GM23338 (cell line): Measurements from ENCODE around the gene GATA5.

Source experiments
- CREB1 ChIP-seq: fragments of 250-450 bp; sonication (Bioruptor Pico); IDR thresholded peaks from 2 replicates; pipeline ENCODE4 v1.5.0; 2020; ENCODE audit warnings: low read depth, mild to moderate bottlenecking, moderate library complexity
- ETS1 ChIP-seq: IDR thresholded peaks from 2 replicates; pipeline ENCODE4 v1.6.1; 2016; ENCODE audit warnings: antibody characterized with exemption
- EZH2 ChIP-seq: fragments of 200-600 bp; sonication (generic); IDR thresholded peaks from one replicate; pipeline ENCODE4 v1.8.0; 2017; ENCODE audit warnings: antibody characterized with exemption, mild to moderate bottlenecking, low read depth; ENCODE audit not compliant: unreplicated experiment
- EZH2phosphoT487 ChIP-seq: fragments of 200-600 bp; sonication (generic); IDR thresholded peaks from one replicate; pipeline ENCODE4 v1.8.1; 2018; ENCODE audit warnings: antibody characterized with exemption; ENCODE audit not compliant: unreplicated experiment
- JUNB ChIP-seq: IDR thresholded peaks from one replicate; pipeline ENCODE4 v1.6.1; 2016; ENCODE audit warnings: antibody characterized with exemption; ENCODE audit not compliant: unreplicated experiment
- NANOG ChIP-seq: IDR thresholded peaks from 2 replicates; pipeline ENCODE4 v1.6.1; 2016; ENCODE audit warnings: antibody characterized with exemption, borderline replicate concordance
- POLR2AphosphoS5 ChIP-seq: IDR thresholded peaks from 2 replicates; pipeline ENCODE4 v1.6.1; 2016; ENCODE audit warnings: antibody characterized with exemption, low read depth
- STAT1 ChIP-seq: IDR thresholded peaks from one replicate; pipeline ENCODE4 v1.6.1; 2016; ENCODE audit warnings: antibody characterized with exemption; ENCODE audit not compliant: unreplicated experiment
- ZNF114 ChIP-seq: fragments of 250-450 bp; sonication (Bioruptor Pico); IDR thresholded peaks from 2 replicates; pipeline ENCODE4 v1.5.0; 2020; ENCODE audit warnings: mild to moderate bottlenecking, moderate library complexity
- TF ChIP-seq, protein P1 (sequence below), 2 experiments: fragments of 200-600 bp in 1 of 2; sonication (generic) in 1 of 2; conservative IDR thresholded peaks; 2 replicates each; pipeline versions ENCODE4 v1.5.1 to v1.6.1; 2016 to 2017; ENCODE audit warnings: antibody characterized with exemption in 2 of 2, low read depth in 2 of 2, mild to moderate bottlenecking in 2 of 2, moderate library complexity in 1 of 2
- TF ChIP-seq, protein P2 (sequence below): IDR thresholded peaks from one replicate; pipeline ENCODE4 v1.6.1; 2018; ENCODE audit warnings: antibody characterized with exemption; ENCODE audit not compliant: unreplicated experiment
- TF ChIP-seq, protein P3 (sequence below): fragments of 250-450 bp; sonication (Bioruptor Pico); IDR thresholded peaks from 2 replicates; pipeline ENCODE4 v1.5.0; 2020; ENCODE audit warnings: mild to moderate bottlenecking, moderate library complexity

- TF ChIP-seq, protein P1, sequence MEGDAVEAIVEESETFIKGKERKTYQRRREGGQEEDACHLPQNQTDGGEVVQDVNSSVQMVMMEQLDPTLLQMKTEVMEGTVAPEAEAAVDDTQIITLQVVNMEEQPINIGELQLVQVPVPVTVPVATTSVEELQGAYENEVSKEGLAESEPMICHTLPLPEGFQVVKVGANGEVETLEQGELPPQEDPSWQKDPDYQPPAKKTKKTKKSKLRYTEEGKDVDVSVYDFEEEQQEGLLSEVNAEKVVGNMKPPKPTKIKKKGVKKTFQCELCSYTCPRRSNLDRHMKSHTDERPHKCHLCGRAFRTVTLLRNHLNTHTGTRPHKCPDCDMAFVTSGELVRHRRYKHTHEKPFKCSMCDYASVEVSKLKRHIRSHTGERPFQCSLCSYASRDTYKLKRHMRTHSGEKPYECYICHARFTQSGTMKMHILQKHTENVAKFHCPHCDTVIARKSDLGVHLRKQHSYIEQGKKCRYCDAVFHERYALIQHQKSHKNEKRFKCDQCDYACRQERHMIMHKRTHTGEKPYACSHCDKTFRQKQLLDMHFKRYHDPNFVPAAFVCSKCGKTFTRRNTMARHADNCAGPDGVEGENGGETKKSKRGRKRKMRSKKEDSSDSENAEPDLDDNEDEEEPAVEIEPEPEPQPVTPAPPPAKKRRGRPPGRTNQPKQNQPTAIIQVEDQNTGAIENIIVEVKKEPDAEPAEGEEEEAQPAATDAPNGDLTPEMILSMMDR (conservative IDR thresholded peaks at IDR 0.05; ENCODE audit: low read depth in 2 of 2) = no peak
- TF ChIP-seq EZH2 = no peak
- TF ChIP-seq, protein P2, sequence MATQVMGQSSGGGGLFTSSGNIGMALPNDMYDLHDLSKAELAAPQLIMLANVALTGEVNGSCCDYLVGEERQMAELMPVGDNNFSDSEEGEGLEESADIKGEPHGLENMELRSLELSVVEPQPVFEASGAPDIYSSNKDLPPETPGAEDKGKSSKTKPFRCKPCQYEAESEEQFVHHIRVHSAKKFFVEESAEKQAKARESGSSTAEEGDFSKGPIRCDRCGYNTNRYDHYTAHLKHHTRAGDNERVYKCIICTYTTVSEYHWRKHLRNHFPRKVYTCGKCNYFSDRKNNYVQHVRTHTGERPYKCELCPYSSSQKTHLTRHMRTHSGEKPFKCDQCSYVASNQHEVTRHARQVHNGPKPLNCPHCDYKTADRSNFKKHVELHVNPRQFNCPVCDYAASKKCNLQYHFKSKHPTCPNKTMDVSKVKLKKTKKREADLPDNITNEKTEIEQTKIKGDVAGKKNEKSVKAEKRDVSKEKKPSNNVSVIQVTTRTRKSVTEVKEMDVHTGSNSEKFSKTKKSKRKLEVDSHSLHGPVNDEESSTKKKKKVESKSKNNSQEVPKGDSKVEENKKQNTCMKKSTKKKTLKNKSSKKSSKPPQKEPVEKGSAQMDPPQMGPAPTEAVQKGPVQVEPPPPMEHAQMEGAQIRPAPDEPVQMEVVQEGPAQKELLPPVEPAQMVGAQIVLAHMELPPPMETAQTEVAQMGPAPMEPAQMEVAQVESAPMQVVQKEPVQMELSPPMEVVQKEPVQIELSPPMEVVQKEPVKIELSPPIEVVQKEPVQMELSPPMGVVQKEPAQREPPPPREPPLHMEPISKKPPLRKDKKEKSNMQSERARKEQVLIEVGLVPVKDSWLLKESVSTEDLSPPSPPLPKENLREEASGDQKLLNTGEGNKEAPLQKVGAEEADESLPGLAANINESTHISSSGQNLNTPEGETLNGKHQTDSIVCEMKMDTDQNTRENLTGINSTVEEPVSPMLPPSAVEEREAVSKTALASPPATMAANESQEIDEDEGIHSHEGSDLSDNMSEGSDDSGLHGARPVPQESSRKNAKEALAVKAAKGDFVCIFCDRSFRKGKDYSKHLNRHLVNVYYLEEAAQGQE = no peak
- TF ChIP-seq, protein P3, sequence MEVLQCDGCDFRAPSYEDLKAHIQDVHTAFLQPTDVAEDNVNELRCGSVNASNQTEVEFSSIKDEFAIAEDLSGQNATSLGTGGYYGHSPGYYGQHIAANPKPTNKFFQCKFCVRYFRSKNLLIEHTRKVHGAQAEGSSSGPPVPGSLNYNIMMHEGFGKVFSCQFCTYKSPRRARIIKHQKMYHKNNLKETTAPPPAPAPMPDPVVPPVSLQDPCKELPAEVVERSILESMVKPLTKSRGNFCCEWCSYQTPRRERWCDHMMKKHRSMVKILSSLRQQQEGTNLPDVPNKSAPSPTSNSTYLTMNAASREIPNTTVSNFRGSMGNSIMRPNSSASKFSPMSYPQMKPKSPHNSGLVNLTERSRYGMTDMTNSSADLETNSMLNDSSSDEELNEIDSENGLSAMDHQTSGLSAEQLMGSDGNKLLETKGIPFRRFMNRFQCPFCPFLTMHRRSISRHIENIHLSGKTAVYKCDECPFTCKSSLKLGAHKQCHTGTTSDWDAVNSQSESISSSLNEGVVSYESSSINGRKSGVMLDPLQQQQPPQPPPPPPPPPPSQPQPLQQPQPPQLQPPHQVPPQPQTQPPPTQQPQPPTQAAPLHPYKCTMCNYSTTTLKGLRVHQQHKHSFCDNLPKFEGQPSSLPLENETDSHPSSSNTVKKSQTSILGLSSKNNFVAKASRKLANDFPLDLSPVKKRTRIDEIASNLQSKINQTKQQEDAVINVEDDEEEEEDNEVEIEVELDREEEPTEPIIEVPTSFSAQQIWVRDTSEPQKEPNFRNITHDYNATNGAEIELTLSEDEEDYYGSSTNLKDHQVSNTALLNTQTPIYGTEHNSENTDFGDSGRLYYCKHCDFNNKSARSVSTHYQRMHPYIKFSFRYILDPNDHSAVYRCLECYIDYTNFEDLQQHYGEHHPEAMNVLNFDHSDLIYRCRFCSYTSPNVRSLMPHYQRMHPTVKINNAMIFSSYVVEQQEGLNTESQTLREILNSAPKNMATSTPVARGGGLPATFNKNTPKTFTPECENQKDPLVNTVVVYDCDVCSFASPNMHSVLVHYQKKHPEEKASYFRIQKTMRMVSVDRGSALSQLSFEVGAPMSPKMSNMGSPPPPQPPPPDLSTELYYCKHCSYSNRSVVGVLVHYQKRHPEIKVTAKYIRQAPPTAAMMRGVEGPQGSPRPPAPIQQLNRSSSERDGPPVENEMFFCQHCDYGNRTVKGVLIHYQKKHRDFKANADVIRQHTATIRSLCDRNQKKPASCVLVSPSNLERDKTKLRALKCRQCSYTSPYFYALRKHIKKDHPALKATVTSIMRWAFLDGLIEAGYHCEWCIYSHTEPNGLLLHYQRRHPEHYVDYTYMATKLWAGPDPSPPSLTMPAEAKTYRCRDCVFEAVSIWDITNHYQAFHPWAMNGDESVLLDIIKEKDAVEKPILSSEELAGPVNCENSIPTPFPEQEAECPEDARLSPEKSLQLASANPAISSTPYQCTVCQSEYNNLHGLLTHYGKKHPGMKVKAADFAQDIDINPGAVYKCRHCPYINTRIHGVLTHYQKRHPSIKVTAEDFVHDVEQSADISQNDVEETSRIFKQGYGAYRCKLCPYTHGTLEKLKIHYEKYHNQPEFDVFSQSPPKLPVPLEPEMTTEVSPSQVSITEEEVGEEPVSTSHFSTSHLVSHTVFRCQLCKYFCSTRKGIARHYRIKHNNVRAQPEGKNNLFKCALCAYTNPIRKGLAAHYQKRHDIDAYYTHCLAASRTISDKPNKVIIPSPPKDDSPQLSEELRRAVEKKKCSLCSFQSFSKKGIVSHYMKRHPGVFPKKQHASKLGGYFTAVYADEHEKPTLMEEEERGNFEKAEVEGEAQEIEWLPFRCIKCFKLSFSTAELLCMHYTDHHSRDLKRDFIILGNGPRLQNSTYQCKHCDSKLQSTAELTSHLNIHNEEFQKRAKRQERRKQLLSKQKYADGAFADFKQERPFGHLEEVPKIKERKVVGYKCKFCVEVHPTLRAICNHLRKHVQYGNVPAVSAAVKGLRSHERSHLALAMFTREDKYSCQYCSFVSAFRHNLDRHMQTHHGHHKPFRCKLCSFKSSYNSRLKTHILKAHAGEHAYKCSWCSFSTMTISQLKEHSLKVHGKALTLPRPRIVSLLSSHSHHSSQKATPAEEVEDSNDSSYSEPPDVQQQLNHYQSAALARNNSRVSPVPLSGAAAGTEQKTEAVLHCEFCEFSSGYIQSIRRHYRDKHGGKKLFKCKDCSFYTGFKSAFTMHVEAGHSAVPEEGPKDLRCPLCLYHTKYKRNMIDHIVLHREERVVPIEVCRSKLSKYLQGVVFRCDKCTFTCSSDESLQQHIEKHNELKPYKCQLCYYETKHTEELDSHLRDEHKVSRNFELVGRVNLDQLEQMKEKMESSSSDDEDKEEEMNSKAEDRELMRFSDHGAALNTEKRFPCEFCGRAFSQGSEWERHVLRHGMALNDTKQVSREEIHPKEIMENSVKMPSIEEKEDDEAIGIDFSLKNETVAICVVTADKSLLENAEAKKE (CRISPR knock-in tag) = no peak
- TF ChIP-seq POLR2AphosphoS5 = no peak
- no peak for TF ChIP-seq JUNB
- TF ChIP-seq CREB1 = no peak
- no peak for TF ChIP-seq EZH2phosphoT487
- TF ChIP-seq ZNF114 = no peak
- no peak for TF ChIP-seq STAT1
- TF ChIP-seq ETS1 = no peak
- no peak for TF ChIP-seq NANOG
Observed at GRCh38 chr20:62461157-62461556, 14.6 kb downstream of the GATA5 start.
